HG03196 (cell line): ENCODE results near the gene FAM107B.
"Not testable (repeated sequence)": the region's sequence is repeated elsewhere in the genome, so short reads cannot be mapped to it uniquely, and the experiment has no call there.

Source experiments
- ATAC-seq: cut with Tn5 transposase; IDR thresholded peaks from one replicate; pipeline ENCODE4 v1.9.1; 2021; ENCODE audit not compliant: unreplicated experiment

The FAM107B gene

DNA sequence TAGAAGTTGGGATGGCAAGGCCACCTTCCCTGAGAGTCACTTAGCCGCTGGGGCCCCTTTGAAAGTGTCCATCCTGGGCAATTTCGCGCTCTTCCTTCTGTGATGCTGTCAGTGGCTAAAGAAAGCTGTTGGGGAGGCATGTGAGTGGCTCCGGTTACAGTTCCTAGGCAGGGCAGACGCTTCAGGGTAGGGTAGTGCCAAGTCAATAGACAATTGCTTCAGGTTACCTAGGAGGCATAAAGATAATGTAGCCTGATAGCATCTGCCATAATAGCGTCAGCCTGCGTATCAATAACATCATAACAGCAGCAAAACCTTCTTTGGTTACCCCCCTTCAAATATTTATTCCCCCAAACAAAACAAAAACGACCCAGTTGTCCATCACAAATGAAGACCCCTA lies at the start of gene FAM107B:
TSS of gene FAM107B (minus strand) at position 101 of the 400 bp plus-strand sequence. CDS start 234 bp downstream, outside the sequence.
- no peak for ATAC-seq

DNA sequence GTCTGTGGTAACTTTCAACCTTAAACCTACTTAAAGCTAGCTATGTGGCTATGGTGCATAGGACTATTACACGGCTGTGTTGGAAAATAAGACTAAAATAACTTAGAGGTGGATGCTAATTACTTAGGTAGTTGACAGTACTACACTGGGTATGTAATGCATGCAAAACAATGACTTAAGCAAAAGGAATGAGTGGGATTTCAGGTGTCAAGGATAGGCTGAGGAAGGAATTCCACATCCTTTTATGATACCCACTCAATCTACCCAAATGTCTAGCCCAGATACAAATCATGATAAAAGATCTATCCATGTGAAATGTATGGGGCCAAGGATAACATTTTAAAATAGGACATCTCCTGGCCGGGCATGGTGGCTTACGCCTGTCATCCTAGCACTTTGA lies 49.3 kb upstream of the FAM107B start:
- ATAC-seq = no peak

DNA sequence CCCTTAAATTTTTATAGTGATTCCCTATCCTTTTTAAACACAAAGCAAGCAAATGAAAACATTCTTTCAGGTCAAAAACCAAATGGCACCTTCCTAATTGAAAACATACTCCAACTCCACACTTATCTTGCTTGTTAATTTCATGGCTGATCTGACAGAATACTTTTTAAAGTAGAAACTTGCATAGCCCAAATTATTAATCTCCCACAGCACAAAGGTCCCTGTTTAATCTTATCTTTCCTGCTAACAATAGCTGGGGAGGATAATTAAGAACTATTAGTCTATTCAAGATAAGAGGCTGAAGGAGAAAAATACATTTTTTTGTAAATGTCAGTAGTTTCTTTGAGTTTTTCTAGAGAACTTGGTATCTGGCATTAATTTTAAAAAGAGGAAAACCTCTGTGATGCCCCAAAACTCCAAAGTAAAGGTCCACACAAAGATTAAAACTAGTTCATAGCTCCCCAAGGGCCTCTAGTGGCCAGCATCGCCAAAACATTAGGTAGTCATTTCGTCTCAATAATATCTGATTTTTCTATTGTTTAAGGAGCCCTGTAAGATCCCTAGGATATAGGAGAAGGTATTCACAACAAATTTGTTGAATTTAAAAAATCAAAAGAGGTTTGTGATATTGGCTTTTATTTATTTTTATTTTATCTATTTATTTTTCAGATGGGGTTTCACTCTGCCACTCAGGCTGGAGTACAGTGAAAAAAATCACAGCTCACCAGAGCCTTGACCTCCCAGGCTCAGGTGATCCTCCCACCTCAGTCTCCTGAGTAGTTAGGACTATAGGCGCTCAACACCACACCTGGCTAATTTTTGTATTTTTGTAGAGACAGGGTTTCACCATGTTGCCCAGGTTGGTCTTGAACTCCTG lies 48.4 kb upstream of the FAM107B start:
- no peak for ATAC-seq

DNA sequence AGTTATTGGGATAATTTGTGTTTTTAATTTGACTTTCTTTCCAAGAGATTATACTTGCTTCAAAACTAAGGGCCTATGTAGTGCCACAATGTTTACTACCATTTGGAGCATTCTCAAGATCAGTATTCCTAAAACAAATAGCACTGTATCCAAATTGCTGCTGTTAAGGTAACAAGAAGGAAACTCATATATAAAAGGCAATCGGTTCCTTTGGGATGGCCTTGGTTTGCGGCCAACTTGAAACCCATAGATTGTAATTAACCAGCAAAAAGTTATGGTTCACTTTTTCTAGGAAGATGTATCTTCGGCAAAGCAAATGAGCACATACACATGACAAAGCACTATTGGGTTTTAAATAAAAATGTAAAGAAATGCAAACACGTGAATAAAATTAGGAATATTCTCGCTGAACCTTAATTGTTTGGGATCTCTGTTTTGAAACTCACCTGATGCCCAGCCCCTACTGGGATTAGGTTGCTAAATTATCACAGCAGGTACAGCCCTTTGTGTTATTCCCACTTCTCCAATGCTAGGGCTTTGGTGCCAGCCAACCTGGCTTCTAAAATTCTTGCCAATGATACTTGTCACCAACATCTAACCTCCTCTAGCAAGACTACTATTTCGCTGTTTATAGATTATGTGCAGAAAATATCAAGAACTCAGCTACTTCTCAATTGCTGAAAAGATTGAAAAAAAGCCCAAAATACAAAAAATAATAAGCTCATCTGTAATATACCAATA lies 47.1 kb upstream of the FAM107B start:
- ATAC-seq = no peak

DNA sequence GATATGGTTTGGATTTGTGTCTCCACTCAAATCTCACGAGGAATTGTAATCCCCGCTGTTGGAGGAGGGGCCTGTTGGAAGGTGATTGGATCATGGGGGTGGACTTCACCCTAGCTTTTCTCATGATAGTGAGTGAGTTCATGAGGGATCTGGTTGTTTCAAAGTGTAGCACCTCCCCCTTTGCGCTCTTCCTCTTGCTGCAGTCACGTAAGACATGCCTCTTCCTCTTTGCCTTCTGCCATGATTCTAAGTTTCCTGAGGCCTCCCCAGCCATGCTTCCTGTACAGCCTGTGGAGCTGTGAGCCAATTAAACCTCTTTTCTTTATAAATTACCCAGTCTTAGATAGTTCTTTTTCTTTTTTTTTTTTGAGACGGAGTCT lies 46.1 kb upstream of the FAM107B start:
- ATAC-seq = no peak

DNA sequence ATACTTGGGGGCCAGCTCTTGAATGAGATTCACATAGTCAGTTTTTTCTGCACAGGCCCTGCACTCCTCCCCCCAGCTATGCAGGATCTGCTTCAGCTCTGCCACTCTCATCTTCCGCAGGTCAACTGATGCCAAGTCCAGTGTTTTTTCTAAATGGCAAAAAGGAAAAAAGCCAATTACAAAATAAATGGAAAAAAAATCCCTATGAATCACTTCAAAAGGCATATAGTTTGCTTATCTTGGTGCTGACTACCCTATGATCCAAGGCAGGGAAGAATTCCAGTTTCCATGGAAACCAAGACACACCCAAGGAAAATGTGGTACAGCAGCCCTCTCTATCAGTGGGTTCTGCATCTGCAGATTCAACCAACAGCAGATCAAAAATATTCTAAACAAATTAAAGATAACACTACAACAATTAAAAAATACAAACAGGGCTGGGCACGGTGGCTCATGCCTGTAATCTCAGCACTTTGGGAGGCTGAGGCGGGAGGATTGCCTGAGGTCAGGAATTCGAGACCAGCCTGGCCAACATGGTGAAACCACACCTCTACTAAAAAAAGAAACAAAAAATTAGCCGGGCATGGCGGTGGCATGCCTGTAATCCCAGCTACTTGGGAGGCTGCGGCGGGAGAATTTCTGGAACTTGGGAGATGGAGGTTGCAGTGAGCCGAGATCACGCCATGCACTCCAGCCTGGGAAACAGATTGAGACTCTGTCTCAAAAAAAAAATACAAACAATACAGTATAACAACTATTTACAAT lies 45.5 kb upstream of the FAM107B start:
- no peak for ATAC-seq

DNA sequence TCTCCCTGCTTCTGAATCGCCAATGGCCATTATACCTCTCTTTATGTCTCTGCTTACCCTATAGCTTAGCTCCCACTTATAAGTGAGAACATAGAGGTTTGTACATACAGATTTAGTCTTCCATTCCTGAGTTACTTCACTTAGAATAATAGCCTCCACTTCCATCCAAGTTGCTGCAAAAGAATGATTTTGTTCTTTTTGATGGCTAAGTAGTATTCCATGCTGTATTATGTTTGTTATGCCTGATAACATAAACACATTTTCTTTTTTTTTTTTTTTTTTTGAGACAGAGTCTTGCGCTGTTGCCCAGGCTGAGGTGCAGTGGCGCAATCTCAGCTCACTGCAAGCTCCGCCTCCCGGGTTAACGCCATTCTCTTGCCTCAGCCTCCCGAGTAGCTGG lies 42.0 kb upstream of the FAM107B start:
- ATAC-seq = not testable (repeated sequence)

DNA sequence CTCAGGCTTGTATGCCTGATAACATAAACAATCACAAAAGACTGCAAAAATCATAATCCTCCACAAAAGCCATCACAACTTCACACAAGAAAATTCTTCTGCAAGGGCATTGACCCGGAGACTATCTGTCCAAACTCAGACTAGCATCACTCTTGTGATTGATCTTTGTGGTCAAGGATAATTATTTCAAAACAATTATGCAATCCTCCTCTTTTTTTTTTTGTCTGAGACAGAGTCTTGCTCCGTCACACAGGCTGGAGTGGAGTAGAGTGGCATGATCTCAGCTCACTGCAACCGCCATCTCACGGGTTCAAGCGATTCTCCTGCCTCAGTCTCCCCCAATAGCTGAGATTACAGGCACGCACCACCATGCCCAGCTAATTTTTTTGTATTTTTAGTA lies 41.0 kb upstream of the FAM107B start:
- ATAC-seq = no peak

DNA sequence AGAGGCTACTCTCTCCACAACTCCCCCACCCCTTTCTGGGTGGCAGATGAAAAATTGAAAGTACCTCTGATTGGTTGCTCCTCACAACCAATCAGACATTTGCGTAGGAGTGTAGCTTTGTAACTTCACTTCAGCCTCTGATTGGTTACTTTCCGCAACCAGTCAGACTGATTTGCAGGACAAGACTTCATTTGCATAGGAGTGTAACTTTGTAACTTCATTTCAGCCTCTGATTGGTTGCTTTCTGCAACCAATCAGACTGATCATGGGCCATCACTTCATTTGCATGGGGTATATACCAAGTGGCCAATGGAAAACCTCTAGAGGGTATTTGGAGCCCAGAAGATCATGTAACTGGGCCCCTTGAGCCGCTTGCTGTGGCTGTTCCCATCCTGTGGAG lies 37.6 kb upstream of the FAM107B start:
- ATAC-seq = no peak

DNA sequence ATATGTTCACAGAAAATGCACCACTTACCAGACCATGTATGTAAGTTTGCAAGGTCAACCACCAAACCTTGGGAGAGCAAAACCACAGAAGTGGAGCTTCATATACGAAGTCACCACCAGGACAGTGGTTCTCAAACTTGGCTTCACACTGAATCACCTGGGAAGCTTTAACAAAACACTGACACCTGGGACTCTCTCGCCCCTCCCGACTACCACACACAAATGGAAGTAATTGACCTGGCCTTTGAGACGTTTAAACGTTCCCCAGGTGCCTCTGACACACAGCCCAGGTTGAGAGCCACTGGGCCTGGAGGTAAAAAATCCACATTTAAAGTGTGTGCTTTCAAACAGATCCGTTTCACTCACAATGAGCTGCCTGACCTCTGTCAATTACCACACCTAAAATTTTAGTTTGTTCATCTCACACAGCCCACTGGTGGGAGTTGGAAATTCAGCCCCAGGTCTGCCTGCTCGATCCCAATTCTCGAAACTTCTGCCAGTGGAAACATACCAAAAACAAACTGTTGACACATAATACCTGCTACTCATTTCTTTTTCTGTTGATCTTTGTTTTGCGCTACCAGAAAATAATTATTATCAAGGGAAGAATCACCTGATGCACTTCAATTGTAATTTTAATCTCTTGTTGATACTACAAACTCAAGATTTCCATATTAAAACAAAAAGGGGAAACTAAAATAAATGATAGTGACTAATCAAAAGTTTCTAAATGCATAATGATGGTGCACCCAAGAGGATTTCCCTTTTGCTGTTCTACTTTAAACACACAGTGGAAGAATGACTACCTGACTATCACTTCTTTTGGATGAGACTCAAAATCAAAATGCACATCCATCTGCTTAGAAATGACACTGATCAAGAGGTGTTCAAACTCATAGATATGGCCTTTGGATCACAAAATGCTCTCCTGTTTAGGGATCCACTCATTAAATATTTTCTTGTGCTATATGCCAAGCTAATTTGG lies 36.6 kb upstream of the FAM107B start:
- no peak for ATAC-seq

DNA sequence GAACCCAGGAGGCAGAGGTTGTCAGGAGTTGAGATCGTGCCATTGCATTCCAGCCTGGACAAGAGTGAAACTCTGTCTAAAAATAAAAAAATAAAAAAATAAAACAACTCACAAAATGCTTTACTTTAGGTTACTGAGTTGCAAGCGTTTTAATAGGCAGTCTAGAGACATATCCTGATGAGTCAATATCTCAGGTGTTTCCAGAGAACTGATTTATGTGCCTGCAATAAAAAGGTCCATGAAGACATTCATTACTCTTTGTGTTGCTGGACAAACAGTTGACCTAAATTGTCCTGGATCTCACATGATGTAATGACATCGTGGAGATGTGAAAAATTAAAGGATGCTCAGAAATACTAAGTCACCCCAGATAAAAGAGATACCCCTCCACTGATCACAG lies 31.6 kb upstream of the FAM107B start:
- ATAC-seq = no peak

DNA sequence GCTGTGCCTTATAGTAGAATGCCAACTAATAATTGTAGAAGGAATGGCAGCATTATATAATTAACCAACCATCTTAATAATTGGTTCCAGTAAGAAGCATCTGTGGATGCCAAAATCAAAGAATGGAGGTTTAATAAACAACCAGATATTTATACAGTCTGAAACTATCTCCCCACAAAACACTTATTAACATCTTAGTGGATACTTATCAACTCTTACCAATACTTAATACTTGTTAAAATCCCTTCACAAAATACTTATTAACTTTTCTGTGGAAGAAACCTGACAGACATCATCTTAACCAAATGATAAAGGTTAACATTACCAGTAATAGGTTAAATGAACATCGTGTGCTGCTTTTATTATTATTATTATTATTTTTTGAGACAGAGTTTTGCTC lies 29.1 kb upstream of the FAM107B start:
- no peak for ATAC-seq

DNA sequence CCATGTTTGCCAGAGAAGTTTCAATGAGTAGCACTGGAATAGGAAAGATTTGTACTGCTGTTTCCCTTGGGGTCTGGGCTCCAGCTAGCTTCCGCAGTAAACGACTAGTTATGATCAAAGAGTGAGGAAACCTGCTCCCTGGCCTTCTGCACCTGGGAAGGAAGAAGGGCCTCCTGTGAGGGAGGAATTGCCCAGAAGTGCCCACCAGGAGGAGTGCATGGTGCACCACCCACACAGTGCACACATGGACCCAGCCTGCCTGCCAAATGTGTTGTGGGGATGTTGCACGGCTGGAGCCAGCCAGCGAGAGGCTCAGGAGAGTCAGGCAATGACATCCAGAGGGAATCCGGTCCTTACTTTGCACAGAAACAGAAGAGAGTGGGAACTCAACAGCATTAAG lies 27.0 kb upstream of the FAM107B start:
- no peak for ATAC-seq

DNA sequence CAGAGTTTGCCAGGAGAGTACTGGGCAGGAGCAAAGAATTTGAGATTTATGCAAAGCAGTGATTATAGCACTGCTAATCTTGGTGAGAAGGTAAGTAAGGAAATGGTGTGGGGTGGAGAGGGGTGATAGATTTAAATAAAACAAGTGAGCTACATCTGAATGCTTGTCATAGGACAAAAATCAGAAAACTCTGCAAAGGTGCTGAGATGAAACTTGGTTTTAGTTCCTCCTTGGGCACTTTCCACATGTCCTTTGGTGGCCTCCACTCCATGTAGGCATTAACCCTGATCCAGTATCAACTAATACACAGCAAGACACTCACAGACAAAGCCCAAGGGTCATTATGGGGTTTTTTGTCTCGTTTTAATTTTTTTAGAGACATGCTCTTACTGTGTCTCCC lies 25.7 kb upstream of the FAM107B start:
- no peak for ATAC-seq

DNA sequence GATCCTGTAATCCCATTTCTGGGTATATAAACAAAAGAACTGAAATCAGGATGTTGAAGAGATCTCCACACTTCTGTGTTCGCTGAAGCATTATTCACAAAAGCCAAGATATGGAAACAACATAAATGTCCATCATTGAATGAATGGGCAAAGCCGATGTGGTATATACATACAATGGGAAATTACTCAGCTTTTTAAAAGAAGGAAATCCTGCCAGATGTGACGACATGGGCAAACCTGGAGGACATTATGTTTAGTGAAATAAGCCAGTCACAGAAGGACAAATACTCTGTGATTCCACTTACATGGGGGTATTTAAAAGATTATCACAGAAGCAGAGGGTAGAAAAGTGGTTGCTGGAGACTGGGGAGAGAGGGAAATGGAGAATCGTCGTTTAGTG lies 23.9 kb upstream of the FAM107B start:
- no peak for ATAC-seq

DNA sequence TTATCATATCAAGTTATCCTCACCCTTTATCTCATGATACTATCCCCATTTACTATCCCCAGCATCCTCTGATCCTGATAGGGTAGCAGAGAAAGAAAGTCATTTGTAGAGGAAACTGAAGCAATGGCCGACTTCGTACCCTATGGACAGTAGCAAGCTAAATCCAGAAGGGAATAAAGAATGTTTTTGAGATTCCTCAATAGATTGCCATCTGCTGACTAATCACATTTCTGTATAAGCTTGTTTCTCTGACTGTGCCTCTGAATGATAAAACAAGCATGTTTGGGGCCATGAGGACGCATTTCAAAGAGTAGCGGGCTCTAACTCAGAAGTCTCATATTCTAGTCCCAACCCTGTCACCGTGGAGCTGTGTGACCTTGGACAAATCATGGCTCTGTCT lies 13.2 kb upstream of the FAM107B start:
- ATAC-seq = no peak

DNA sequence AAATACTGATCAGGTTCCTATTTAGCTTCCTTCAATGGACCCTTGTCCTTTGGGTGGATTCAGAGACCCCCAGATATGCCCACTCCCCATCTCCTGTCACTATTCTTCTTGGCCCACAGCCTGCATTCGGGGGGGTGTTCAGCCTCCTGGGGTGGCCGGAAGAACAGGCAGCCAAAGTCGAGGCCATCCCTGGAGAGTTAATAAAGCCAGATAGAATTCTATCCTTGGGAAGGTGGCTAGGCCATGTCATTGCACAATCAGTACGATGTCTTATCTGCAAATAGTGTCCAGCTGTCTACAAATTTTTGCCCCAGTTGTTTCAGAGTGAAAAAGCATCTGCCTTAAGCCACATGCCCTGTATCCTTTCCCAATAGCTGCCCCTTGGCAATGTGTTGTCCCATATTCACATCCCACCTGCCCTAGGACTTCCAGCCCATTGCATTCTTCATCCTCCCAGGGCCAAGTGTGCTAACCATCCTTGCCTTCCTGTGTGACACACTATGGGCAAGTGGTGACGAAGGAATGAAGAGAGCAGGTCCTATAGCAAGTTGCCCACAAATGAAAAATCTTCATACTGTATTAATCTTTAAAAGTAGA lies 9.9 kb upstream of the FAM107B start:
- no peak for ATAC-seq

DNA sequence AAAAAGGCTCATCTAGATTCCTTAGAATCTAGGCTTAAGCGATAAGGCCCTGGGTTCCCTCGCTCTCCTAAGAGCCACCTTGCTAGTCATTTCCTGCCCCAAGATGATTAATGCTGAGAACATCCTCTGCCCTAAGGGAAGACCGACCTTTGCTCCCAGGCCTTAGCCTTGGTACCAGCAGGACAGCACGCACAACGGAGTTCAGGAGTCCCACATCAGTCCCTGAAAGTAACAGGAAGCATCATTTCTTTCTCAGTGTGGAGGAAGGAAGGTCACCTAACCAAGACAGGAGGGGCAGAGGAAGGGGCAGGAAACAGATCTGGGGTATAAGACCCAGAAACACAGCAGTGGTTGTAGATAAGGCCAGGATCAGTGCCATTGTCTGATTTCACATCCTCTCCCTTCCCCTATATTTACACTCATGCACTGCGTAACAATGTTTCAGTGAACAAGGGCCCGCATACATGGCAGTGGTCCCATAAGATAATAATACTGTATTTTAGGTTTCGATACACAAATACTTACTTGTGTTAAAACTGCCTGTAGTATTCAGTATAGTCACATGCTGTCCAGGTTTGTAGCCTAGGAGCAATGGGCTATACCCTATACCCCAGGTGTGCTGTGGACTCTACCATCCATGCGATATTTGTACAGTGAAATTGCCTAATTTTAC lies 8.1 kb upstream of the FAM107B start:
- no peak for ATAC-seq

DNA sequence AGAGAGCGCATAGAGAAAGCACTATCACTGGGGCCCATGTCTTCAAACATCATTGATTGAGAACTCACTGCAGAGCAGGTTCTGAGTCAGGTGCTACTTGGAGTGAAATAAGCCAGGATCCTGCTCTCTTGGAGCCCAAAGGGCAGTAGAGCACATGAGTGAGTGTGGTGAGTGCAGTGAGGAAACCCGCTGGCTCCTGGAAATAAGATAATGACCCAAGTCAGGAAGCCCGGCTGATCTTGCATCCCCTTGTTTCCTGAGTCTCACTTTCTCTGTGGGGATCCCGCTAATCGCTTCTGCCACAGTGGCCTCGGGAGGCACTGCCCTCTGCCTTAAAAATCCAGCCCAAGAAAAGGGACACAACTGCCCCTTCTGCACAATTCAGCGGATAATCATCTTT lies 7.1 kb upstream of the FAM107B start:
- no peak for ATAC-seq
